ENCODE results near the gene METTL4. TPM values are rescaled to one million over a fixed set of nuclear protein-coding genes. Genes with fewer than 3 reads are reported as not detected.

The METTL4 gene
- 5.0 to 6.2 TPM (median 5.6 TPM) in 5 replicates for total RNA-seq (2022; extraction: Qiagen RNA extraction; ENCODE audit: low read depth)

GRCh38 chr18:2571200-2572170 lies at the start of gene METTL4, which contains the start of gene NDC80:
METTL4 (minus strand) TSS chr18:2571505; CDS start chr18:2567216, 4,289 bp downstream.
NDC80 (plus strand) TSS chr18:2571557; CDS start chr18:2572986, 1,429 bp downstream.

Other genes with a start within 250 kb of the METTL4 start
- gene NDC80, start 52 bp upstream of the METTL4 start, total RNA-seq (2022; extraction: Qiagen RNA extraction; ENCODE audit: low read depth): 8.5 to 17.2 TPM (median 14.1 TPM) in 5 replicates
- gene SMCHD1, start 84.2 kb upstream of the METTL4 start, total RNA-seq (2022; extraction: Qiagen RNA extraction; ENCODE audit: low read depth): 12.0 to 25.2 TPM (median 15.4 TPM) in 5 replicates